Measurements from ENCODE around the gene DNAJB12. TPM values are rescaled to one million over a fixed set of nuclear protein-coding genes. Genes with fewer than 3 reads are reported as not detected.

DNAJB12 gene
- total RNA-seq, 1 donor from 2014 or later = 29.7 TPM

- Histone ChIP-seq H3K9me3 (no peaks in the 10 kb centered on the region), H3K4me1 (no peaks in the 10 kb centered on the region), H3K36me3 (no peaks in the 10 kb centered on the region), H3K27me3 (no peaks in the 10 kb centered on the region), H3K4me3 (no peak overlapping the region), H3K27ac (no peak overlapping the region)
- intact Hi-C loops (cut with DNase I) = no loop called here
- no peak for DNase-seq (ENCODE audit: extremely low spot score in 2 of 2)
- TF ChIP-seq POLR2AphosphoS5 (IDR thresholded peaks at IDR 0.05; ENCODE audit: insufficient read depth in 1 of 2, low read depth in 1 of 2) = no peak
- TF ChIP-seq, protein P1, sequence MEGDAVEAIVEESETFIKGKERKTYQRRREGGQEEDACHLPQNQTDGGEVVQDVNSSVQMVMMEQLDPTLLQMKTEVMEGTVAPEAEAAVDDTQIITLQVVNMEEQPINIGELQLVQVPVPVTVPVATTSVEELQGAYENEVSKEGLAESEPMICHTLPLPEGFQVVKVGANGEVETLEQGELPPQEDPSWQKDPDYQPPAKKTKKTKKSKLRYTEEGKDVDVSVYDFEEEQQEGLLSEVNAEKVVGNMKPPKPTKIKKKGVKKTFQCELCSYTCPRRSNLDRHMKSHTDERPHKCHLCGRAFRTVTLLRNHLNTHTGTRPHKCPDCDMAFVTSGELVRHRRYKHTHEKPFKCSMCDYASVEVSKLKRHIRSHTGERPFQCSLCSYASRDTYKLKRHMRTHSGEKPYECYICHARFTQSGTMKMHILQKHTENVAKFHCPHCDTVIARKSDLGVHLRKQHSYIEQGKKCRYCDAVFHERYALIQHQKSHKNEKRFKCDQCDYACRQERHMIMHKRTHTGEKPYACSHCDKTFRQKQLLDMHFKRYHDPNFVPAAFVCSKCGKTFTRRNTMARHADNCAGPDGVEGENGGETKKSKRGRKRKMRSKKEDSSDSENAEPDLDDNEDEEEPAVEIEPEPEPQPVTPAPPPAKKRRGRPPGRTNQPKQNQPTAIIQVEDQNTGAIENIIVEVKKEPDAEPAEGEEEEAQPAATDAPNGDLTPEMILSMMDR (IDR thresholded peaks at IDR 0.05) = no peak
- TF ChIP-seq POLR2A (IDR thresholded peaks at IDR 0.05) = no peak
Observed at GRCh38 chr10:72379062-72379461, 24.3 kb upstream of the DNAJB12 start.

DNA sequence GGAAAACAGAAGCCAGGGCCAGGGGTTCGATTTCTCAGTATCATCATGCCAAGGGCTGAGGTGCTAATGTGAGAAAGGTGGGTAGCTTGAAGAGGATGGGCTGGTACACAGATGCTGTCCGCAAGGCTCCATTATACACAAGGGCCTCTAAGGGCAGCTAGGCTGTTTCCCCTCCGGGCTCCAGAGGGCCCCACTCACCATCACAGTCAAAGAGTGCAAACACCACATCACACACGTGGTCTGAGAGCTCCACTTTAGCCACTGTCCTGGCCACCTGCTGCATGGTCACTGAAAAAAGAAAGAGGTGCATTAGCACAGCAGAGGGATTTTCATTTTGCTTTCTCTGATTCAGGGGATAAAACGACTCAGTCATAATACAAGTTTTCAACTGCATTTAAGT lies 20.9 kb upstream of the DNAJB12 start:
- Histone ChIP-seq H3K27ac (no peak overlapping the region), H3K4me1 (no peaks in the 10 kb centered on the region), H3K27me3 (no peaks in the 10 kb centered on the region), H3K4me3 (no peak overlapping the region), H3K36me3 (no peaks in the 10 kb centered on the region), H3K9me3 (no peaks in the 10 kb centered on the region)
- intact Hi-C loops (cut with DNase I) = no loop called here
- no peak for TF ChIP-seq POLR2AphosphoS5 (IDR thresholded peaks at IDR 0.05; ENCODE audit: insufficient read depth in 1 of 2, low read depth in 1 of 2)
- no peak for TF ChIP-seq POLR2A (IDR thresholded peaks at IDR 0.05)
- TF ChIP-seq, protein P1 (IDR thresholded peaks at IDR 0.05) = no peak
- no peak for DNase-seq (ENCODE audit: extremely low spot score in 2 of 2)

DNA sequence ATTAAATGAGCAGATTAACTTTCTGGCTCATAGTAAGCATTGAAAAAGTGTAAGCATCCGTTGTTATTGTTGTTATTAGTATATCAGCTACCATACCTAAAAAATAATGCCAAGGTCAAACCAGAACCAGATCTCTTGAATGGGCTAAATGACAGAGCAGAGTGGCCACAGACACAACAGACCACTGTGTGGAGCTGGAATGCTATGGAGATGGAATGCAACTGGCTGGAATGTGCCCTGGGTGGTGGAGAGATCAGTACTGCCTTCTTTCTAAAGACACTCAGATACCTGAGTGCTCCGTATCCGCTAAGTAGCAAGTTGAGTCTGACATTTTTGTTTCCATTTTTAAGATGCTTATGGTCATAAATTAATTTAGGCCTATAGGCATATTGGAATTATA lies 20.5 kb upstream of the DNAJB12 start:
- H3K27me3 ChIP-seq = no peaks in the 10 kb centered on the region
- no peak overlapping the region for H3K4me3 ChIP-seq
- H3K36me3 ChIP-seq = no peaks in the 10 kb centered on the region
- no peaks in the 10 kb centered on the region for H3K9me3 ChIP-seq
- intact Hi-C loops (cut with DNase I) = no loop called here
- no peak for DNase-seq (ENCODE audit: extremely low spot score in 2 of 2)
- TF ChIP-seq POLR2A (IDR thresholded peaks at IDR 0.05) = no peak
- TF ChIP-seq, protein P1 (IDR thresholded peaks at IDR 0.05) = no peak
- TF ChIP-seq POLR2AphosphoS5 (IDR thresholded peaks at IDR 0.05; ENCODE audit: insufficient read depth in 1 of 2, low read depth in 1 of 2) = no peak
- H3K27ac ChIP-seq = no peak overlapping the region
- H3K4me1 ChIP-seq = no peaks in the 10 kb centered on the region

- TF ChIP-seq, protein P1 (IDR thresholded peaks at IDR 0.05) = no peak
- TF ChIP-seq POLR2A (IDR thresholded peaks at IDR 0.05) (no peak), POLR2AphosphoS5 (IDR thresholded peaks at IDR 0.05; ENCODE audit: insufficient read depth in 1 of 2, low read depth in 1 of 2) (no peak)
- intact Hi-C loops (cut with DNase I) = no loop called here
- Histone ChIP-seq H3K4me1 (no peaks in the 10 kb centered on the region), H3K27me3 (no peaks in the 10 kb centered on the region), H3K4me3 (no peak overlapping the region), H3K27ac (no peak overlapping the region), H3K36me3 (peaks cover 0 to 4% of the 10 kb centered on the region in 2 donors), H3K9me3 (no peaks in the 10 kb centered on the region)
- no peak for DNase-seq (ENCODE audit: extremely low spot score in 2 of 2)
Observed at GRCh38 chr10:72370201-72370722, 15.5 kb upstream of the DNAJB12 start.

DNA sequence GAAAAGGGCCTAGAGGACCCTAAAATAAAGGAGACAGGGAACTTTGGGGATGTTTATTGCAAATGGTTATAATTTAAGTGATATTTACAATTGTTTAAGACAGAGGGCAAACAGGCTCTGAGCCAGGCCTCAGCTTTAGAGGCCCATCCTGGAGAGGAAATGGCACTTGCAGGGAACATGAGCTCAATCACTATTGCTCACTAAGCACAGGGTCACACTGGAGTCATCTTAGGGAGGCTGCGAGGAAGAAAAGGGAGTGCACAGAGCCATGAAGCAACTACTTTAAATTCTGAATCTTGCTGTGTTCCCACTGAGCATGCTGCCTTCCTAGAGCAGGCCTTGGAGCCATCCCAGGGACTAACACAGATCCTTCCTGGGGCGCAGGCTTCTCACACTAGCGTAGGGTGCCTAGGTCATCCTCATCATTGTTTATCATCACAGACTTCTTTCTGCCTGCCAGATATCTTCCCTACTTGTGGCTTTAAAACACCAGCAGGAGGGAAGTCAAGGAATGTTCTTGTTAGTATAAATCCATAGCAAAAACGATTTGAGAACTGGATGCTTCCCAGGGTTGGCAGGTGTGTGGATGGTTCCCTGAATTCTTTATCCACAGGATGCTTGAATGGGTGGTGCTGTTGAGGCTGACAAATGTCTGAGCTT lies 12.7 kb upstream of the DNAJB12 start:
- TF ChIP-seq, protein P1 (IDR thresholded peaks at IDR 0.05) = no peak
- TF ChIP-seq POLR2AphosphoS5 (IDR thresholded peaks at IDR 0.05; ENCODE audit: insufficient read depth in 1 of 2, low read depth in 1 of 2) (no peak), POLR2A (IDR thresholded peaks at IDR 0.05) (no peak)
- no peak for DNase-seq (ENCODE audit: extremely low spot score in 2 of 2)
- no peak overlapping the region for H3K27ac ChIP-seq
- H3K36me3 ChIP-seq = peaks cover 0 to 4% of the 10 kb centered on the region in 2 donors
- no peaks in the 10 kb centered on the region for H3K27me3 ChIP-seq
- intact Hi-C loops (cut with DNase I) = loop anchor here (10.0 kb wide), 1 partner anchor 467 kb away; no protein-coding TSS in a partner anchor
- H3K4me1 ChIP-seq = peaks cover 11% of the 10 kb centered on the region
- H3K4me3 ChIP-seq = no peak overlapping the region
- no peaks in the 10 kb centered on the region for H3K9me3 ChIP-seq

Data from vagina (tissue), 2 donors.